DOHH2 (cell line): ENCODE data around the gene RAD9B.
A peak's percentile ranks its signal among the peaks of the same experiment; 100 is the strongest.

Source experiments
- H3F3A ChIP-seq: fragments of 200-600 bp; sonication (generic), shearing (Covaris generic); 2 replicates; pipeline ENCODE4 v1.6.0; 2016; ENCODE audit warnings: antibody characterized with exemption, mild to moderate bottlenecking; ENCODE audit not compliant: control insufficient read depth, insufficient read depth
- H3K27ac ChIP-seq: fragments of 200-600 bp; sonication (generic); 2 replicates; pipeline ENCODE4 v1.5.1; 2014; ENCODE audit warnings: low read depth, mild to moderate bottlenecking, low read length, moderate library complexity
- H3K27me3 ChIP-seq: fragments of 200-600 bp; sonication (generic); 2 replicates; pipeline ENCODE4 v1.6.1; 2014; ENCODE audit warnings: mild to moderate bottlenecking, low read length, mixed read lengths; ENCODE audit not compliant: control insufficient read depth
- H3K36me3 ChIP-seq: fragments of 200-600 bp; sonication (generic); 2 replicates; pipeline ENCODE4 v1.6.1; 2014; ENCODE audit warnings: mild to moderate bottlenecking, low read length, moderate library complexity, mixed read lengths; ENCODE audit not compliant: control insufficient read depth
- H3K4me1 ChIP-seq: fragments of 200-600 bp; sonication (generic); 2 replicates; pipeline ENCODE4 v1.6.1; 2014; ENCODE audit warnings: mild to moderate bottlenecking, low read length, mixed read lengths; ENCODE audit not compliant: control insufficient read depth
- H3K4me2 ChIP-seq: fragments of 200-600 bp; sonication (generic); 2 replicates; pipeline ENCODE4 v1.6.0; 2014; ENCODE audit warnings: mild to moderate bottlenecking, low read length, moderate library complexity
- H3K4me3 ChIP-seq: fragments of 200-600 bp; sonication (generic); 2 replicates; pipeline ENCODE4 v1.5.1; 2014; ENCODE audit warnings: mild to moderate bottlenecking, low read length, mixed read lengths
- H3K79me2 ChIP-seq: fragments of 200-600 bp; sonication (generic); 2 replicates; pipeline ENCODE4 v1.6.1; 2014; ENCODE audit warnings: mild to moderate bottlenecking, low read length, mixed read lengths; ENCODE audit not compliant: control insufficient read depth
- H3K9me2 ChIP-seq: fragments of 200-600 bp; sonication (generic); replicated peaks from 2 replicates; pipeline ENCODE4 v1.6.1; 2014; ENCODE audit warnings: mild to moderate bottlenecking, low read length, mixed read lengths; ENCODE audit not compliant: control insufficient read depth
- H3K9me3 ChIP-seq: fragments of 200-600 bp; sonication (generic); 2 replicates; pipeline ENCODE4 v1.6.1; 2014; ENCODE audit warnings: antibody characterized with exemption, low read length, mixed read lengths; ENCODE audit not compliant: control insufficient read depth, insufficient read depth
- H4K20me1 ChIP-seq: fragments of 200-600 bp; sonication (generic); 2 replicates; pipeline ENCODE4 v1.6.0; 2014; ENCODE audit warnings: low read depth, mild to moderate bottlenecking, antibody characterized with exemption, low read length, moderate library complexity; ENCODE audit not compliant: control insufficient read depth, insufficient read depth
- CTCF ChIP-seq: fragments of 200-600 bp; sonication (generic); IDR thresholded peaks from one replicate; pipeline ENCODE4 v1.5.1; 2014; ENCODE audit warnings: antibody characterized with exemption, mild to moderate bottlenecking, low read depth, low read length; ENCODE audit not compliant: poor library complexity, severe bottlenecking
- EZH2phosphoT487 ChIP-seq: fragments of 200-600 bp; sonication (generic); IDR thresholded peaks from 2 replicates; pipeline ENCODE4 v1.6.1; 2017; ENCODE audit warnings: borderline replicate concordance, mild to moderate bottlenecking, antibody characterized with exemption, low read length, moderate library complexity, mixed read lengths

The RAD9B gene

DNA sequence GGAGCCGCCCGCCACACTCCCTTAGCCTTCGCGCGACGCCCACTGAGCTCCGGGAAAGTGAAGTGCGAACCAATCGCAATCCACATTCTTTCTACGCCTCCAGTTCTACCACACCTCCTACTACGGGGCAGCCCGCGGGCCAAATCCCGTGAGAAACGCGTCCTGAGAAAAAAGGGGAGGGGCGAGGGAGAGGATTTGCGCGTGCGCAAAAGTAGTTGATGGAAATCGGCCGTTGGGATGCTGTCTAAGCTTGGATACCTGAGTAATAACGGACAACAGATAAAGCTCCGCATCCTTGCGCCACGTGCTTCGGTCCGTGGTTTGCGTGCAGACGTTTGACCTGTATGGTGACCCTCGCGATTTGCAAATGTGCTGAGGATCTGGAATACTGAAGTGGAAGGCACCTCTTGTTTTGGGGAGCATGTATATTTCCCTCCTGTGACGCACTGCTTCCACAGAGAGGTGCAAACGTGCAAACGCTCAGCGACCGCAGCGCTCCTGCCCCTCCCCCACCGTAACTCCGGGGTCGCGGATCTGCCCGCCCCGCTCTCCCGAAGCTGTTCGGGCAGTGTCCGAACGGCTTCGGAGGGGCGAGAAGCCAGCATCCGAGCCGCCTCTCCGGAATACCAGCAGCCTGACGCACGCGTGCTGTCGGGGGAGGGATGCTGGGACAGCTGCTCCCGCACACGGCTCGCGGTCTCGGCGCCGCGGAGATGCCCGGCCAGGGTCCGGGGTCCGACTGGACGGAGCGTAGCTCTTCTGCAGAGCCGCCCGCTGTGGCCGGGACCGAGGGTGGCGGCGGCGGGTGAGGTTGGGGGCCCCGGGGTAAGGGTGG is 33.7 kb upstream of the RAD9B start, which contains the start of the genes FAM216A and GPN3:
TSS of gene FAM216A (plus strand) at position 632 of the 835 bp plus-strand sequence. CDS start at position 663, 31 bp downstream.
TSS of gene GPN3 (minus strand) at position 44 of the 835 bp plus-strand sequence. CDS start 54 bp downstream, outside the sequence.
- H3K79me2 ChIP-seq = peaks cover 79% of the 10 kb centered on the region
- H3F3A ChIP-seq = no peaks in the 10 kb centered on the region
- no peaks in the 10 kb centered on the region for H3K27me3 ChIP-seq
- peaks cover 32% of the 10 kb centered on the region for H3K4me1 ChIP-seq
- H3K27ac ChIP-seq = peak within 1 kb of the TSS; percentile 89
- H3K4me3 ChIP-seq = peak within 1 kb of the TSS; percentile 78
- H3K9me2 ChIP-seq = no peaks in the 10 kb centered on the region
- H3K9me3 ChIP-seq = no peaks in the 10 kb centered on the region
- peaks cover 49% of the 10 kb centered on the region for H3K36me3 ChIP-seq
- no peaks in the 10 kb centered on the region for H4K20me1 ChIP-seq
- H3K4me2 ChIP-seq = peak within 1 kb of the TSS; percentile 88
- TF ChIP-seq EZH2phosphoT487 (no peak), CTCF (no peak)

- peaks cover 47% of the 10 kb centered on the region for H3K36me3 ChIP-seq
Observed at GRCh38 chr12:110475426-110475825, 26.7 kb upstream of the RAD9B start.

GRCh38 chr12:110498984-110499706 is 3.0 kb upstream of the RAD9B start:
- H3K27me3 ChIP-seq = no peaks in the 10 kb centered on the region
- H3K4me2 ChIP-seq = peak overlapping the region; percentile 52
- peak overlapping the region; percentile 4; the same call in 1 of the 2 replicates for H3K4me3 ChIP-seq
- peaks cover 66% of the 10 kb centered on the region for H3K36me3 ChIP-seq
- no peak for TF ChIP-seq CTCF
- no peak for TF ChIP-seq EZH2phosphoT487
- peaks cover 28% of the 10 kb centered on the region for H3F3A ChIP-seq
- no peaks in the 10 kb centered on the region for H3K9me2 ChIP-seq
- H3K79me2 ChIP-seq = peaks cover 59% of the 10 kb centered on the region
- H4K20me1 ChIP-seq = peaks cover 9% of the 10 kb centered on the region; the same call in 1 of the 2 replicates
- H3K27ac ChIP-seq = no peak overlapping the region
- H3K4me1 ChIP-seq = peaks cover 27% of the 10 kb centered on the region
- H3K9me3 ChIP-seq = peaks cover 6% of the 10 kb centered on the region; the same call in 1 of the 2 replicates

More at GRCh38 chr12:110475426-110475825, 26.7 kb upstream of the RAD9B start:
- no peaks in the 10 kb centered on the region for H4K20me1 ChIP-seq
- H3K9me2 ChIP-seq = no peaks in the 10 kb centered on the region
- no peak overlapping the region for H3K4me2 ChIP-seq
- H3K27ac ChIP-seq = no peak overlapping the region
- H3K79me2 ChIP-seq = peaks cover 44% of the 10 kb centered on the region
- TF ChIP-seq EZH2phosphoT487 (no peak), CTCF (no peak)
- no peaks in the 10 kb centered on the region for H3K9me3 ChIP-seq
- H3K4me3 ChIP-seq = no peak overlapping the region
- no peaks in the 10 kb centered on the region for H3K27me3 ChIP-seq
- H3F3A ChIP-seq = 0 out of 2 replicates have a peak, but pooled peaks cover 2% of the 10 kb centered on the region
- H3K4me1 ChIP-seq = peaks cover 12% of the 10 kb centered on the region
